Neural crest cell (in vitro differentiated cells): ENCODE data around the gene MAJIN. TPM values are rescaled to one million over a fixed set of nuclear protein-coding genes. Genes with fewer than 3 reads are reported as not detected.

Experiments
- DNase-seq: peaks from one replicate; pipeline ENCODE4 v3.0.0; 2021; ENCODE audit warnings: low read depth, mixed read lengths, low spot score
- H3K27ac Mint-ChIP-seq: one replicate; pipeline ENCODE4 v1.8.0; 2021; ENCODE audit warnings: mild to moderate bottlenecking, mixed read lengths; ENCODE audit not compliant: unreplicated experiment
- H3K27me3 Mint-ChIP-seq: 2 replicates; pipeline ENCODE4 v1.8.0; 2021; ENCODE audit warnings: low read depth, mild to moderate bottlenecking, mixed read lengths
- H3K36me3 Mint-ChIP-seq: 2 replicates; pipeline ENCODE4 v1.8.0; 2021; ENCODE audit warnings: low read depth, mild to moderate bottlenecking, mixed read lengths
- H3K4me1 Mint-ChIP-seq: 2 replicates; pipeline ENCODE4 v1.8.0; 2021; ENCODE audit warnings: mixed read lengths
- H3K4me3 Mint-ChIP-seq: one replicate; pipeline ENCODE4 v1.8.0; 2021; ENCODE audit warnings: mild to moderate bottlenecking, mixed read lengths
- H3K9me3 Mint-ChIP-seq: 2 replicates; pipeline ENCODE4 v1.8.0; 2021; ENCODE audit warnings: mixed read lengths
- CTCF ChIP-seq: fragments of 200-600 bp; sonication (generic); conservative IDR thresholded peaks from 2 replicates; pipeline ENCODE4 v1.5.0; 2021; ENCODE audit warnings: antibody characterized with exemption, mild to moderate bottlenecking
- total RNA-seq: library from RNA; stranded (reverse); gene quantifications from 2 replicates; pipeline ENCODE4 v1.2.1, GENCODE V29; 2021

Gene MAJIN
- total RNA-seq, 1 donor from 2014 or later = not detected

DNA sequence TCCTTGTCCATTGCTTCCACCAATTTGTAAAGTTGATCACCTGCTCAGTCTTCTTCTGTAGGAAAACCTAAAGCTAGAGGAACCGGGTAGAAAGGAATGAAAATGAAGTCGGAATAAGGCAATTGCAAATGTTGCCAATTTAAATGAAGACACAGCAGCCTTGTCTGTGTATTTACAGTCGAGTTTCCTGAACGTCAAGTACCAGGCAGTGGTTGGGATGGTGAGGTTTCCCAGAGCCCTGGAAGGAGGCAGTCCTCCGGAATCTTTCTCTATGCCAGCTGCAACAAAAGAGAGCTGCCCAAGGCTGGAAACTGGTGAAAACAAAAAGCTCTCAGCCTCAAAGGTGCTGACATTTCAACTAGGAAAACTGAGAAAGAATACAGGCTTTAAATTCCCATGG is 17.7 kb downstream of the MAJIN start:
- no peak overlapping the region for H3K27ac Mint-ChIP-seq
- H3K4me1 Mint-ChIP-seq = no peaks in the 10 kb centered on the region
- H3K36me3 Mint-ChIP-seq = no peaks in the 10 kb centered on the region
- no peak overlapping the region for H3K4me3 Mint-ChIP-seq
- no peaks in the 10 kb centered on the region for H3K9me3 Mint-ChIP-seq
- TF ChIP-seq CTCF = no peak
- peaks cover 25% of the 10 kb centered on the region for H3K27me3 Mint-ChIP-seq
- no peak for DNase-seq

DNA sequence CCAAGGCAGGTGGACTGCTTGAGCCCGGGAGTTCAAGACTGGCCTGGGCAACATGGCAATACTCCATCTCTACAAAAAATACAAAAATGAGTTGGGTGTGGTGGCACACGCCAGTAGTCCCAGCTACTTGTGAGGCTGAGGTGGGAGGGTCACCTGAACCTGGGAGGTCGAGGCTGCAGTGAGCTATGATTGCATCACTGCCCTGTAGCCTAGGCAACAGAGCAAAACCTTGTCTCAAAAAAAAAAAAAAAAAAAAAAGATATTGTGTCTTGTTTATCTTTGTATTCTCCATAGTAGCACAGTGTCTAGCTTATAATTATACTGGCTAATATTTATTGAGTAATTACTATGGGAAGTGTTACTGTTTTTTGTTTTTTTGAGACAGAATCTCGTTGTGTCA is 20.4 kb downstream of the MAJIN start:
- DNase-seq = no peak
- Mint-ChIP-seq H3K27ac (no peak overlapping the region), H3K27me3 (peaks cover 27% of the 10 kb centered on the region), H3K36me3 (no peaks in the 10 kb centered on the region), H3K9me3 (no peaks in the 10 kb centered on the region), H3K4me3 (no peak overlapping the region), H3K4me1 (no peaks in the 10 kb centered on the region)
- TF ChIP-seq CTCF = no peak

DNA sequence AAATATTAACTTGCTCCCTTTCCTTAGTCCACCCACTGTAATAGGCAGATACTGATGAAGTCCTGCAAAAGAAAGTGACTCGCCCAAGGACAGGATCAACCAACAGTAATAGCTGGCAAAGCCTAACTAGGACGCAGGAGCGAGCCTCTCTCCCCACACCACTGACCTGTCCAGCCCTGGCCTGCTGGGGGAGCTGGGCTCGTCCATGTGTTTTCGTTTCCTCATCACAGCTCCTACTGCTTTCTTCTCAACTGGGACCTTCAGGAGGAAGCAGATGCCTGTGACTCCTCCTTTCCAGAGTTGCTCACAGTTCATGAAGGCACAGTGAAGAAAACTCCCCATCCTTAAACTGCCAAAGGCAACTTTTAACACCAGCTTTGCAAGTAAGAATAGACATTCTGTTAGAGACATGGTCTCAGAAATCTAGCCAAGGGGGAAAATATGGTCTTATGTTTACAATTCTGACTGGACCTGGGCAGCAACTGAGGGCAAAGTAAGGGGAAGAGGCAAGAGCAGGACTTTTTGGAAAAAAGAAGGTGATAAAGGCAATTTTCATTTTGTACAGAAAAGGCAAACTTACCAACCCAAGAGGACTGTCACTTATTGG is 24.6 kb downstream of the MAJIN start:
- no peak overlapping the region for H3K27ac Mint-ChIP-seq

DNA sequence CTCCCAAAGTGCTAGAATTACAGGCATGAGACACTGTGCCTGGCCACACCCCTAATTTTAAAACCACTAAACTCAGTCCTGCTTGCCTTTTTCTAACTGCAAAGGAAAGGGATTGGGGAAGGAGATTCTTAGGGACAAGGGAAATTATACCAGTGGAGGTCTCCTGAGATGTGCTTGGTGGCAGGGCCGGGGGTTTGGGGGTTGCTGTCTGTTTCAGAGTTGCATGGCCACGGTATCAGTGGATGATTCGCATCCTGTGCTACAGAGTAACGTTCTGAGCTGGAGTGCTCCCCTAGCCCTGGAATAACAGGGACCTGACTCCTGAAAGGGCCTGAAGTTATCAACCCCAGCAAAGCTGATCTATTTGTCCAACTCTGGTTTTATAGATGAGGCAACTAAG is 35.4 kb downstream of the MAJIN start:
- TF ChIP-seq CTCF = no peak
- Mint-ChIP-seq H3K27ac (no peak overlapping the region), H3K9me3 (no peaks in the 10 kb centered on the region), H3K4me1 (peaks cover 11% of the 10 kb centered on the region), H3K4me3 (no peak overlapping the region), H3K27me3 (peaks cover 4% of the 10 kb centered on the region), H3K36me3 (no peaks in the 10 kb centered on the region)
- no peak for DNase-seq

More for the DNA sequence above, 24.6 kb downstream of the MAJIN start:
- Mint-ChIP-seq H3K36me3 (no peaks in the 10 kb centered on the region), H3K27me3 (peaks cover 13% of the 10 kb centered on the region), H3K4me3 (no peak overlapping the region), H3K4me1 (no peaks in the 10 kb centered on the region), H3K9me3 (no peaks in the 10 kb centered on the region)
- DNase-seq = no peak
- TF ChIP-seq CTCF = no peak

DNA sequence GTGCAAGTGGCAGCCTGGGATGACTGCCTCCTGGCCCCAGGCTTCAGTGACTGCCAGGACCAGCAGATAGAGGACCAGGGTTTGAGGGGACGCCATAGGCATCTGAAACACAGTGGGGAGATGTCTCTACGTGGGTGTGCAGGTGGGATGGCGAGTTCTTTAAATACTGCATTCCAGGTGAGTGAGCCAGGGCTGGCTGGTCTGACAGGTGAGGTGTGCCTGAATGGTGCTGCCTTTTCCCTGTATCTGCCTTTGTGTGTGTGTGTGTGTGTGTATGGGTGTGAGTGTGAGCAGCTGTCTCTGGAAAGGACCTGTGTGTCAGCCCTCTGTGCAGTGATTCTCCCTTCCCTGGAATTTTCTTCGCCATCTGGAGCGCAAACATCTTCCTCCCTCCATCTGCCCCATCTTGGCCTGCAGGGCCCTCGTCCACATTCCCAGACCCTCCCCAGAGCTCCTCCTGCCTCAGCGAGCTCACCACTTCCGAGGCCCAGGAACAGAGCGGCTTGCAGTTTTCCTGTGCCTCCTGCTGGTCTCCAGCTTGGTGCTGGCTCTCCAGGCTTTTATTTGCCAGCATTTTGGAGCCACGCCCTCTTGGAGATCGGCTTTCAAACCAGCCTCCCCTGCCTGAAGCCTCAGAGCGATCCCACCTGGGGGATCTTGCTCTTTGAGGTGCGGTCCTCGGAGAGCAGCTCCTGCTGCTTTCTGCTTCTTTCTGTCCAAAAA is 36.4 kb downstream of the MAJIN start, which contains the start of gene GPHA2:
GPHA2 (minus strand) TSS at position 535 of the 723 bp plus-strand sequence; CDS start at position 102, 433 bp downstream.
- no peak for TF ChIP-seq CTCF
- no peak for DNase-seq
- Mint-ChIP-seq H3K27me3 (peaks cover 2% of the 10 kb centered on the region), H3K27ac (no peak within 1 kb of the TSS), H3K4me1 (peaks cover 11% of the 10 kb centered on the region), H3K9me3 (no peaks in the 10 kb centered on the region), H3K4me3 (no peak within 1 kb of the TSS), H3K36me3 (no peaks in the 10 kb centered on the region)
